Measurements from ENCODE around the gene TLCD3B.

Gene TLCD3B

GRCh38 chr16:29985271-29985811 lies 45.7 kb downstream of the TLCD3B start:
- TF ChIP-seq, protein P1, sequence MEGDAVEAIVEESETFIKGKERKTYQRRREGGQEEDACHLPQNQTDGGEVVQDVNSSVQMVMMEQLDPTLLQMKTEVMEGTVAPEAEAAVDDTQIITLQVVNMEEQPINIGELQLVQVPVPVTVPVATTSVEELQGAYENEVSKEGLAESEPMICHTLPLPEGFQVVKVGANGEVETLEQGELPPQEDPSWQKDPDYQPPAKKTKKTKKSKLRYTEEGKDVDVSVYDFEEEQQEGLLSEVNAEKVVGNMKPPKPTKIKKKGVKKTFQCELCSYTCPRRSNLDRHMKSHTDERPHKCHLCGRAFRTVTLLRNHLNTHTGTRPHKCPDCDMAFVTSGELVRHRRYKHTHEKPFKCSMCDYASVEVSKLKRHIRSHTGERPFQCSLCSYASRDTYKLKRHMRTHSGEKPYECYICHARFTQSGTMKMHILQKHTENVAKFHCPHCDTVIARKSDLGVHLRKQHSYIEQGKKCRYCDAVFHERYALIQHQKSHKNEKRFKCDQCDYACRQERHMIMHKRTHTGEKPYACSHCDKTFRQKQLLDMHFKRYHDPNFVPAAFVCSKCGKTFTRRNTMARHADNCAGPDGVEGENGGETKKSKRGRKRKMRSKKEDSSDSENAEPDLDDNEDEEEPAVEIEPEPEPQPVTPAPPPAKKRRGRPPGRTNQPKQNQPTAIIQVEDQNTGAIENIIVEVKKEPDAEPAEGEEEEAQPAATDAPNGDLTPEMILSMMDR (IDR thresholded peaks at IDR 0.05; ENCODE audit: insufficient read depth, low read length, poor library complexity, severe bottlenecking), result no peak
- DNase-seq (ENCODE audit: extremely low read depth, insufficient read length), result no peak
- Histone ChIP-seq H3K27me3 (replicated peaks; ENCODE audit: control insufficient read depth, insufficient read depth, low read length) (no peaks in the 10 kb centered on the region), H3K4me3 (replicated peaks; ENCODE audit: low read depth, low read length) (no peak overlapping the region), H3K36me3 (ENCODE audit: control insufficient read depth, insufficient read depth, low read length) (peaks cover 52% of the 10 kb centered on the region)

DNA sequence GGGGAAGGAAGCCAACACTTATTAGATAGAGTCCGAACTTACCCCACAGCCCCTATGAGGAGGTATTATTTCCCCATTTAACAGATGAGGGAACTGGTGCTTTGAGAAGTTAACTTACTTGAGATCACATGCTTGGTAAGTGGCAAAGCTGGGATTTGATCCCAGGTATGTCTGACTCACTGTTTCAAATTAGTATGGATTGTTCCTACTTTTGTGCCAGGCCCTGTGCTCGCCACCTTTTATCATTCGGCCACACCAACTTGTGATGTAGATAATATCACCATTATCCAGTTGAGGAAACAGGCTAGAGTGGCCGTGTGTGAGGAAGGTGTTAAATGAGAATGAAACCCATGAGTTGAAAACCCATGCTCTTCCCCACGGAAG lies 46.3 kb downstream of the TLCD3B start:
- H3K27me3 ChIP-seq (replicated peaks; ENCODE audit: control insufficient read depth, insufficient read depth, low read length), result no peaks in the 10 kb centered on the region
- H3K4me3 ChIP-seq (replicated peaks; ENCODE audit: low read depth, low read length), result no peak overlapping the region
- no peak for DNase-seq (ENCODE audit: extremely low read depth, insufficient read length)
- TF ChIP-seq, protein P1 (IDR thresholded peaks at IDR 0.05; ENCODE audit: insufficient read depth, low read length, poor library complexity, severe bottlenecking), result no peak
- H3K36me3 ChIP-seq (ENCODE audit: control insufficient read depth, insufficient read depth, low read length), result peaks cover 56% of the 10 kb centered on the region

DNA sequence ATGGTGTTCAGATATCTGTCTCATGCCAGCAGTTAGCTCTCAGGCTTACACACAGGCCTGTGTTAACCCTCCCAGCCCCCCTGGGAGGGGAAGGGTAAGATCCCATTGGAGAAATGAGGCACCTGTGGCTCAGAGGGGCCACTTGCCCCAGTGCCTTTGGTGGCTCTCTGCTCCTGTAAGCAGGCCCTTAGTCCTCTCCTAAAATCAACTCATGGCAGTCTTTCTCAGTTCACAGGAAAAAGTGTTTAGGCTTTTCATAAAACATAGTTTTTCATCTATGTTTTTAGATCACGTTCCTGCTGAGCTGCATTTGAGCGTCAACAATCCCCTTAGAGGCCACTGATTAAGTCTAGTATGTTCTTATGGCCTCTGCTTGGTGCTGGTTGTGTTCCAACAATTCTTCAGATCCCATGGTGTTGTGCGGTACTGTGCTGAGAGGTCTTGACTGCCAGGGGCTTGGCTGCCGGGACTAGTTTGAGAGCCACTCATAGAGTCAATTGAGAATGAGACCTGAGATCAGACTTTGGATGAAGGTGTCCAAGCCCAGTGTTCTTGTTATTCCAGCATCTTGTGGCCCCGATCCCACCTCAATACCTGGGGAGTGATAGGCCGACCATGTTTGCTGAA lies 46.8 kb downstream of the TLCD3B start:
- TF ChIP-seq, protein P1 (IDR thresholded peaks at IDR 0.05; ENCODE audit: insufficient read depth, low read length, poor library complexity, severe bottlenecking), result no peak
- no peaks in the 10 kb centered on the region for H3K27me3 ChIP-seq (replicated peaks; ENCODE audit: control insufficient read depth, insufficient read depth, low read length)
- no peak overlapping the region for H3K4me3 ChIP-seq (replicated peaks; ENCODE audit: low read depth, low read length)
- DNase-seq (ENCODE audit: extremely low read depth, insufficient read length), result no peak
- H3K36me3 ChIP-seq (ENCODE audit: control insufficient read depth, insufficient read depth, low read length), result peaks cover 61% of the 10 kb centered on the region

DNA sequence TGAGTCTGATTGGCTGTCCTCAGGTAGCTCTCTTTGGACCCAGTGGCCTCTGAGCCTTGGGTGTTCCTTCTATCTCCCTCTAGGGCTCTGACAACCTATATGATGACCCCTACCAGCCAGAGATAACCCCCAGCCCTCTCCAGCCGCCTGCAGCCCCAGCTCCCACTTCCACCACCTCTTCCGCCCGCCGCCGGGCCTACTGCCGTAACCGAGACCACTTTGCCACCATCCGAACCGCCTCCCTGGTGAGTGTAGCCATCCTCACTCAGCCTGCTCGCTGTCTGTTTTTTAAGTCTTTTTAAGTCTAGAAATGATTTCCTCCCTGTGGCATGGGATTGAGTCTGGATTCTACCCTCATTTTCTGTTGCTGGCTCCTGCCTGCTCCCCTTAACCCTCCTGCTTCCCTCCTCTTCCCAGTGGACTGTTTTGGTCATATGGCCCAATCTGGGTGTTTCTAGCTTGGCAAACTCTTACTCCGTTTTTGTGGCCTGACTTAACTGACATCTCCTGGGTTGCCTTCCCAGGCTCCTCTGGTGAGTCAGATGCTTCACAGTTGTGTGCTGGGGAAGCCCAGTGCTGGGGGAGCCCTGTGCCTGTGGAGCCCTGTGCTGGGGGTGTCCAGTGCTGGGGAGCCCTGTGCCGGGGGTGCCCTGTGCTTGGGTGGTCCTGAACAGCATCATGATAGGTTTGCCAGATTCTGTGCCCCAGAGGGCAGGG lies 47.5 kb downstream of the TLCD3B start:
- no peak overlapping the region for H3K4me3 ChIP-seq (replicated peaks; ENCODE audit: low read depth, low read length)
- TF ChIP-seq, protein P1 (IDR thresholded peaks at IDR 0.05; ENCODE audit: insufficient read depth, low read length, poor library complexity, severe bottlenecking), result no peak
- H3K27me3 ChIP-seq (replicated peaks; ENCODE audit: control insufficient read depth, insufficient read depth, low read length), result no peaks in the 10 kb centered on the region
- H3K36me3 ChIP-seq (ENCODE audit: control insufficient read depth, insufficient read depth, low read length), result peaks cover 61% of the 10 kb centered on the region
- DNase-seq (ENCODE audit: extremely low read depth, insufficient read length), result no peak

DNA sequence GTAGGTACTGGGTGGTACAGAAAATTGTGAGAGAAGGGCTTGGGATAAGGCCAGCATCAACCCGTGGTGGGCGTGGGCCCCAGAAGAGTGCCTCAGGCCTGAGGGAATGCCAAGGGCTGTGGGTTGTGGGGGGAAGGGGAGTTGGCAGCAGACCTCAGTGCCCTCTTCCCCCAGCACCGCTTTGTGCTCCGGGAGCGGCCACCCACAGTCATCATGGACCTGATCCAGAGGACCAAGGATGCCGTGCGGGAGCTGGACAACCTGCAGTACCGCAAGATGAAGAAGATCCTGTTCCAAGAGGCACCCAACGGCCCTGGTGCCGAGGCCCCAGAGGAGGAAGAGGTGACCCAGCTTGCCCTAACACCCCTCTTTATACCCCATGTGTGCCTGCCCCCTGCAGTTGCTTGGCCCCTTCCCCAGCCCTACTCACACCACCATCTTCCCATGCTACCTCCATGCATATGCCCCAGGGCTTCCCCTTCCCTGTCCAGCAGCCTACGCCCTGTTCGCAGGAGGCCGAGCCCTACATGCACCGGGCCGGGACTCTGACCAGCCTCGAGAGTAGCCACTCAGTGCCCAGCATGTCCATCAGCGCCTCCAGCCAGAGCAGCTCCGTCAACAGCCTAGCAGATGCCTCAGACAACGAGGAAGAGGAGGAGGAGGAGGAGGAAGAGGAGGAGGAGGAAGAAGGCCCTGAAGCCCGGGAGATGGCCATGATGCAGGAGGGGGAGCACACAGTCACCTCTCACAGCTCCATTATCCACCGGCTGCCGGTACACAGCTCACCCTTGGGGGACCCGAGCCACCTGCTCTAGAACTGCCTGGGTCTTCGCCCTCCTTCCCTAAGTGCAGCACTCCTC lies 48.3 kb downstream of the TLCD3B start:
- H3K4me3 ChIP-seq (replicated peaks; ENCODE audit: low read depth, low read length), result no peak overlapping the region
- H3K36me3 ChIP-seq (ENCODE audit: control insufficient read depth, insufficient read depth, low read length), result peaks cover 65% of the 10 kb centered on the region
- DNase-seq (ENCODE audit: extremely low read depth, insufficient read length), result no peak
- H3K27me3 ChIP-seq (replicated peaks; ENCODE audit: control insufficient read depth, insufficient read depth, low read length), result no peaks in the 10 kb centered on the region
- TF ChIP-seq, protein P1 (IDR thresholded peaks at IDR 0.05; ENCODE audit: insufficient read depth, low read length, poor library complexity, severe bottlenecking), result no peak
